ENCODE results near the gene C12orf56.
A peak's percentile ranks its signal among the peaks of the same experiment; 100 is the strongest.

Gene C12orf56, protein sequence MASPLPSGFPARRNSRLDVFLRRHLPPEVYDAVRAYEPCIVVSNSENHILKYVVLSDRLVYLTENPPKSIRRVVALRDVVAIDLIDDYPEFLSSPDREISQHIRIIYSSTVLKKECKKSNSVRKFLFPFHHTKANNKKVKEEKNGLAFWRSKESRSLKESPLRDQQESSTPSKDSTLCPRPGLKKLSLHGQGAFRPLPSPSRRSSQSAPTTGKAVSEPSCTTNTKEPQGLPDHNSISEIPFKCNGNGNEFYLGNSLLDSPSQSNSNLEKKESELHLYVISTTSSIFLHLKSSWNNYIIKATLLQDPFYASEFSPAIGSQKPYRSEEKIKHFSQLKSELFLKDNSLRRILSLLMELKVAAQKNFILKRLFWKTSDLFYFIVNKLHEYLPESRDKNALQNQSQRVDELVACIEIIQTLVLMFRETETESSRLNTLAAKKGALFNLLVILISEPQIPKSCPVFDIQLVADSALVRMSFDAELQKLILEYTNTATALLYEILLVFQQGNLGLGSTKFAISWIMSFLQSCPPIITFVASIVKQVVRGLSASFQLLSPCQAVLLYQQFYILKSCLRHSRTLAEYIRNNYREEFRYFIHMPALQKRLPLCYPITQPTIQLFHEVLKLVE

DNA sequence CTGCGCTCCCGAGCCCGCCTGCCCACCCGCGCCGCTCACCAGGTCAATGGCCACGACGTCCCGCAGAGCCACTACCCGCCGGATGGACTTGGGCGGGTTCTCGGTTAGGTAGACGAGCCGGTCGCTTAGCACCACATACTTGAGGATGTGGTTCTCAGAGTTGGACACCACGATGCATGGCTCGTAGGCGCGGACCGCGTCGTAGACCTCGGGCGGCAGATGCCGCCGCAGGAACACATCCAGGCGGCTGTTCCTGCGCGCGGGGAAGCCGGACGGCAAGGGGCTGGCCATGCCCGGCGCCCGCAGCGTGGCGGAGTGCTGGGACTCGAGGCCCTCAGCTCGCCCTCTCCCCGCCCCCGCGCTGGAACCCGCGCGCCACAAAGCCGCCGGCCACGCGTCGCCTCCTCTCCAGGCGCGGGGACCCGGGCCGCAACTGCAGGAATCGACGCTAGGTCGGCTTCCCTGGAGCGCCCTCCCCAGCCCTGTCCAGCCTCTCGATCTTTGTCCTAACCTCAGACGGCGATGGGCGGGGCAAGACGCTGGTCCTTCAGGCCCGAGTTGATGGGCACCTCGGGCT lies at the start of gene C12orf56:
Gene C12orf56, minus strand, starts transcription at position 484 of the 577 bp plus-strand sequence. Its CDS starts 193 bp downstream, at position 291.
- peak; percentile 88 for DNase-seq

DNA sequence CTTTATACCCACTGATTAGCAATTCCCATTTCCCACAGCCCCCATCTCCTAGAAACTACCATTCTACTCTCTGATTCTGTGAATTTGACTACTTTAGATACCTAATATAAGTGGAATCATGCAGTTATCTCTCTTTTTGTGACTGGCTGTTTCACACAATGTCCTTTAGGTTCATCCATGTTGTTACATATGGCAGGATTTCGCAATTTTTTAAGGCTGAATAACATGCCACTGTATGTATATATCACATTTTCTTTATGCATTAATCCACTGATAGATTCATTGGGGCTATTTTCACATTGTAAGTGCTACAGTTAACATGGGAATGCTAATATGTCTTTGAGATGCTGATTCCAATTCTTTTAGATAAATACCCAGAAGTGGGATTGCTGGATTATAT lies 49.5 kb upstream of the C12orf56 start:
- no peak for DNase-seq

DNA sequence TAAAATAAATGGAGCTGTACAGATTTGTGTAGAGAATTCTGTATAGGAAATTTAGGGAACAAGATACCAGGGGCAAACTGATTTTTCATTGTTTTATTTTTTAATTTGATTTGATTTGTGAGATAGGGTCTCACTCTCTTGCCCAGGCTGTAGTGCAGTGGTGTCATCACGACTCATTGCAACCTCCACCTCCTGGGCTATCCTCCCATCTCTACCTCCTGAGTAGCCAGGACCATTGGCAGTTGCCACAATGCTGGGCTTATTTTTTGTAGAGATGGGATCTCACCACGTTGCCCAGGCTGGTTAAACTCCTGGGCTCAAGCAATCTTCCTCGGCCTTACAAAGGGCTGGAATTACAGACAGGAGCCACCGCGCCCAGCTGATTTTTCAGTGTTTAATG lies 43.4 kb upstream of the C12orf56 start:
- DNase-seq: no peak

DNA sequence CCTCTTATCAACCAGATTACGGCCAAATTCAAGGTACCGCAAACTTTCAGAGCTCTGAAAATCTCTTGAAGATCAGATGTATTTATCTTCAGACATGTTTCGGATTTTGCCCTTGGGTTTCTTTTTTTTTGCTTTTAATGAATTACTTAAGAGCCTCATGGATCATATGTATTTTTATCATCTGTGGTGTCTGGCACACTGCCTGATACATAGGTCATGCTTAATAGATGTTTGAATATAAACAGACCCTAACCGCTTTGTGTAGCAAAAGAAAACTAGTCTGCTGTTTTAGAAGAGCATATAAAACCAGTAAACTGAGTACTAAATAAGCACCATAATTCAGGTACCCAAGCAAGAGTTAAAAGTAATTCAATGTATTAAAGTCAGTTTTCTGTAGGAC lies 41.2 kb upstream of the C12orf56 start:
- no peak for DNase-seq

DNA sequence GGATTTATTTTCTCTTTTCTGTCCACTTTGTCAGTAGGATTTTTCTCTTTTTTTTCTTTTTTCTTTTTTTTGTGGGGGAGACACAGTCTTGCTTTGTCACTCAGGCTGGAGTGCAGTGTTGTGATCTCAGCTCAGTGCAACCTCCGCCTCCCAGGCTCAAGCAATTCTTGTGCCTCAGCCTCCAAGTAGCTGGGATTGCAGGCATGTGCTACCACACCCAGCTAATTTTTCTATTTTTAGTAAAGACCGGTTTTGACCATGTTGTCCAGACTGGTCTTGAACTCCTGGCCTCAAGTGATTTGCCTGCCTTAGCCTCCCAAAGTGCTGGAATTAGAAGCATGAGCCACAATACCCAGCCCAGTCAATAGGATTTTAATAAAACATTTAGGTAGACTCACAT lies 40.3 kb upstream of the C12orf56 start:
- no peak for DNase-seq

DNA sequence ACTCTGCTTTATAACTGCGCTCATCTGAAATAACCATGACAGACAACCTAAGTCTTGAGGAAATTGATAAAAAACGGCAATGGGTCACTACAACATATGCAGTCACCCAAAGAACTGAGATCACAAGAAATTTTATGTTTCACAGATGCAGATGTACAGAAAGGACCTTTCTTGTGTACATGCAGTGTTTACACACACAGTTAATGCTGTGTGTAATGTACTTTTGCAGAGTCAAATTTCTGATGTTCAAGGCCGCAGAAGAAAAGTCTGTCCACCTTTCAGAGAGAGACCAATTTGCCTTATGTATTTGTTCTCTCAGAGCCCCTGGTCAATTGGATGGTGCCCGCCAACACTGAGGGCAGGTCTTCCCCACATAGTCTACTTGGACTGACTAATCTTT lies 38.4 kb upstream of the C12orf56 start:
- DNase-seq: no peak

DNA sequence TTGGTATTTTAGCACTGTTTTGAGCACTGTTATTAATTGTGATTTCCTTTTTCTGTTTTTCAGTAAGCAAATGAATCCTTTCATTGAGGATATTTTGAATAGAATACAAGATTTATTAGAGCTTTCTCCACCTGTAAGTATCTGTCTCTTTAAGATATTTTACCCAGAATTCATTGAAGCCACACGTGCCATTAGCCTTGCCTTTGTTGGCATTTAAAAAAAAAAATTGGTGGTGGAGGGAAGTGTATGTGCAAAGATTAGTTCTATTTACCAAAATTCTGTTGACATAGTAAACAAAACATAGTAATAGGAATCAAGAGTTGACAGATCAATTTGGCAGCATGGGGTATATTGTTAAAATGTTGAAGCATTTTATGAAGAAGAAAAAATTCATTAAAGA lies 37.4 kb upstream of the C12orf56 start:
- DNase-seq: no peak

DNA sequence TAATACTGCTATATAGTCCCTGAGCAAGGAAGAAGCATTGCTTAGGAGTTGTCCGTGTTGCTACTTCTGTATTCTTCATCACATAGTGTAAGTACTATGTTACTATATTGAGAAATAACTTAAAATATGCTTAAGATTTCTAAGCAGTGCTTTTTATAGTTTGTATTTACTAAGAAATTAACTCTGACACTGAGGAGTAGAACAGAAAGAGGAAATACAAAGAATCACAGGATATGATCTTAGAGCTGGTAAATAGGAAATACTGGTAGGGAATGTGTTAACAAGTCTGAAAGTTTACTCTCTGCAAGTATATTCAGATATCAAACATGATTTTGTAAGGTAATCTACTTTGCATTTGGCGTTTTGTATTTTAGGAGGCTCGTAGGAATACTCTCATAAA lies 29.1 kb upstream of the C12orf56 start:
- no peak for DNase-seq

DNA sequence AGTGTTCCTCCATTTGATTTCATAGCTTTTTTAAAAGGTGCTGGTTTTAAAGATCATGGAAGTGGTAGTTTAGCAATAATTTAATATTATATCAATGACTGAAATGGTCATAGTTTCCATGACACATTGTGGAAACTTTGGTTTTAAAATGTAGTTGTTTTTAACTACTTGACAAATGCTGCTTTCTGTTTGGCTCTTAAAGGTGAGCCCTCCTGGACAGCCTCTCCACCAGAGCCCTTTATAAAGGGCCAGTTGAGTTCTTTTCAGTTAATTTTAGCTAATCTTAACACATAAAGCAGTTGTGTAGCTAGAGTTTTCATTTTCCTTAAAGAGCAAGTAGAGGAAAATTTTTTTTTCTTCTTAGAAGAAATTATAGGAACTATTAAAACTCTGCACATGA lies 27.7 kb upstream of the C12orf56 start:
- no peak for DNase-seq

DNA sequence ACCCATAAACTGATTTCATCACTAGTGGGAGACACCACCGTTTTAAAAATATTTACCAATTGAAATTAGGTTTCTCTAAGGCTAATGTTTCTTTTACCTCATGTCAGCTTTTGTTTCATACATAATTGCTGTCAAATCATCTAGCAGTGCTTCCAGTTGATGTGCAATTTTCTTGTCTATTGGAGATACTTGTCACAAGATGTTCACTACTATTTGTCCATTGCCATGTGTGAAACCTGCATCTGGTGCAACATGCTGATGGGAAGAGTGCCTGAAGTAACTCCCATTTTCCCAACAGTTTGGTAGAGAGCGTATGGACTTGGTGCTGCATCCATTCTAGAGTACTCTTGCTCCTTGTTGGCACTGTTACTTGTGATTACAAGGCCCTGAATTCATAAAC lies 23.3 kb upstream of the C12orf56 start:
- no peak for DNase-seq

DNA sequence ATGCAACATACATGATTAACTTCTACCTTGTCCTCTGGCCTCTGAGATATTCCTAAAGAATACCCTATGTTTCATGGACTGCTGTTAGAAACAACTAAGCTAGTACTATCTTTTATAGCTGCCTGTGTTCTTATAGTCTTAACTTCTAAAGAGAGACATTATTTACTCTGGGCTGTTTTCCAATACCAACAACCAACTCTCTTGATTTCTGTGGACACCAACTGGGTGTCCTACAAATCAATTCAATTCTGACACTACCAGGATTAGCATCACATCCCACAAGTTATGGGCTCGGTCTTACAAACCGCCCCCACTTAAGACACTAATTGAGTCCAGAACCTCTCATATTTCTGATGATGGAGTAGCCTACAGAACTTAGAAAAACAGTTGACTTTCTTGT lies 21.9 kb upstream of the C12orf56 start:
- no peak for DNase-seq

DNA sequence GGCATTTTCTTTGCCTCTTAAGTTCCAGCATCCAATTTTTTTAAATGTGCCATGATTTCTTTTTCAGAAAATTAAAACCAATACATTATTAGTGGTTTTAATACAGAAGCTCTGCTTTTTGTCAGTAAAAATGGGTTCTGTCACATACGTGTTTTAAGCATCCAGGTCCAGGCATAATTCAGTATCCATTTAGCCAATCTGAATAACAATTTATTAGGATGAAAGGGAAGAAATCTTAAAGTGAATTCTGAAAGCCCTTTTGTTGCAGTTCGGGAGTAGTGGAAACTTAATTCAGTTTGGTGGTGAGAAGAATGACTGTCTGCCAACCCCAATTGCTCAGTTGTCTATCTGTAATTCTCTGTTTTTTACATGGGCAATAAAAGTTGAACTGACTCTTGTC lies 20.9 kb upstream of the C12orf56 start:
- no peak for DNase-seq

DNA sequence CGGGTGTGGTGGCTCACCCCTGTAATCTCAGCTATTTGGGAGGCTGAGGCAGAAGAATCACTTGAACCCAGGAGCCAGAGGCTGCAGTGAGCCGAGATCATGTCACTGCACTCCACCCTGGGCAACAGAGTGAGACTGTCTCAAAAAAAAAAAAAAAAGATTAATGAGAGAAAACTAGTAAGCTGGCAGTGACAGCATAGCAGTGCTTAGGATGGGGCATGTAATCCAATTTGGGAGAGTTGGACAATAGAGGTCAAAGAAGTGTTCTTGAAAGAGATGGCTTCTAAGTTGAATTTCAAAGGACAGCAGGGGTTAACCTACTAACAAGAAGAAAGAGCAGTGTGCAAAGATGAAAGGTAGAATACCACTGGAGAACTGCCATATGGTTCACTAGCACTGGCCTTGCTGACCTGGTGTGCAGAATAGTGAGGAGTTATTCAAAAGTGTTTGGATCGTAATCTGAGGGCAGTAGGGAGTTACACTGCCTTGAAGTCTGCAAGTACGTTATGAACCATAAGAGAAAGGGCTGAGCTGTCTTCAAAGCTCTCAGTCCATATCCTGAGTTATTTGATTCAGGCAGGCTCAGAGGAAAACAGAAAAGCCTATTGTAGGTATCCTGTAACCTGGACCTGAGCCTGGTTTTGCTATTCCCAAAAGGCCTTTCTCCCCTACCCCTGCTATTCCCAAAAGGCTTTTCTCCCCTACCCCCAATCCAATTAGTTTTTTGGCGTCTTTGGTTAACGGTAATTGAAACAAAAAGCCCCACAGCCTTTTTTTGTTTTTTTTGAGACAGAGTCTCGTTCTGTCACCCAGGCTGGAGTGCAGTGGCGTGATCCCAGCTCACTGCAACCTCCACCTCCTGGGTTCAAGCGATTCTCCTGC lies 17.0 kb upstream of the C12orf56 start:
- DNase-seq: no peak

DNA sequence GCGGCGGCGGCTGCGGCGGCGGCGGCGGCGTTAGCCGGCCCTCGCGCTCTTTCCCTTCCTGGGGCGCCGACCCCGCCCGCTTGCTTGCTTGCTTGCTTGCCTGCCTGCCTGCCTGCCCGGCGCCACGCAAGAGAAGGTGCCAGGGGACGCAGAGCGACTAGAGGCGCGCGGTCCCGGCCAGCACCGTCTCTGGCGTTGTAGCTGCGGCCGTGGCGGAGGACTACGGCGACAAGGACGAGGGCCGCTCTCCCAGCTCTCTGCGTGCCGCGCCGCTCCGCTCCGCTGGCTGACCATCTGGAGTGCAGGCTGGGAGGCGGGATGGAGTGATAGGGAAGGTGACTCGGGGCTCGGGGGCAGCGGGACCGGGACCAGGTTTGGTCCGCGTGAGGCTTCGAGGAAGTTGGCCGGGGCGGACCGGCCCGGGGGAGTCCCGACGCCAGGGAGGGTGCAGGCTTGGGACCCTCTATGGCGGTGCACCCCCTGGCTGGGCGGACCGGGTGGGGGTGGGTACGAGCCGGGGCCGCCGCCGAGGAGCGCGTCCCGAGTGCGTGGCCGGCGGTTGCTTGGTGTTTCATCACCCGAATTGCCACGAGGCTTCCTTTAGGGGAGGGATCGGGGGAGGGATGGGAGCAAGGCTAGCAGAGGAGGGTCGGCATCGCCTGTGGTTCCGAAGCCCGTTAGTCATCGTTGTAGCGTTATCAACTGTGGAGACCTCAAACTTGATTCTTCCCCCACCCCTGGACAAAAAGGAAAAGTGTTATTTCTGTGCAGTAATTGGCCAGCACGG lies 14.1 kb upstream of the C12orf56 start:
- peak; percentile 96 for DNase-seq

DNA sequence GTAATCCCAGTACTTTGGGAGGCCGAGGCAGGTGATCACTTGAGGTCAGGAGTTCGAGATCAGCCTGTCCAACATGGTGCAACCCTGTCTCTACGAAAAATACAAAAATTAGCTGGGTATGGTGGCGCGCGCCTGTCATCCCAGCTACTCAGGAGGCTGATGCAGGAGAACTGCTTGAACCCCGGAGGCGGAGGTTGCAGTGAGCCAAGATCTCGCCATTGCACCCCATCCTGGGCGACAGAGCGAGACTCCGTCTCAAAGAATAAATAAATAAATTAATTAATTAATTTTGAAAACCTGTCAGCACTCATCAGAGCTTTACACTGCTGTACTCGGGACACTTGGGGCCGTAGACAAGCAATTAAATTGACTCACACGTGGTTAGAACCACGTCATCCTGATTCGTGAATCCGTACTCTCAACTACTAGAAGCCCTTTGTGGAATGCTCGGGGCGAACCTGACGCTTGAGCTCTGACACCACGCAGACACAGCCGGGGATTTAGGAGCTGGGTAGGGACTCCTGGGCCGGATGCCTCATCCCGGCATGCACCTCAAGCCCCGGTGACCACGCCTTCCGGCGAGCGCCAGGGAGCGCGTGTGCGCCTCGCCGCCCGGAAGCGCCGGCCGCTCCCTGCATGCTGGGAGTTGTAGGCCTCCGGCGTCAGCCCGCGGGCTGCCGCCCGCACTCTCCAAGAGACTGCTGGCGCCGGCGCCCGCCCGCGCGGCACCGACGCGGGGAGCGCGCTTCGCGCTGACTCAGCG lies 13.3 kb upstream of the C12orf56 start, which contains the start of gene XPOT:
Gene XPOT, plus strand, starts transcription at position 686 of the 763 bp plus-strand sequence. CDS start 5,644 bp downstream, outside the sequence.
- no peak for DNase-seq

DNA sequence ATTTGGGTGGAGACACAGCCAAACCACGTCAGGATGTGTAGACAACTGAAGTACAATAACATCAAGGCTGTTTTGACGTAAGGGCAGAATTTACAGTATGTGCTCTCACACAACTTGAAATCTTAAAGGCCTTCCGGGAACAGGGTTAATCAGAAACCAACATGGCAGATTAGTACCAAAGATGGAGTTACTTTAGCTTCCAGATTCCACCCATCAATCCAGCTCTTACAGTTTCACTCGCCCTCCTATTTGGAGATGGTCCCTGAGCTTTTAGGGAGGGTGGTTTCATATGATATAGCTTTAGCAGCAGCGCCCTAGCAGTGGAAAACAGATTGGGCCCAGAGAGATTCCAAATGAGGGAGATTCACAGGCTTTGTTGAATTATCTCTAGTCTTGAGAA lies 11.6 kb upstream of the C12orf56 start:
- no peak for DNase-seq

DNA sequence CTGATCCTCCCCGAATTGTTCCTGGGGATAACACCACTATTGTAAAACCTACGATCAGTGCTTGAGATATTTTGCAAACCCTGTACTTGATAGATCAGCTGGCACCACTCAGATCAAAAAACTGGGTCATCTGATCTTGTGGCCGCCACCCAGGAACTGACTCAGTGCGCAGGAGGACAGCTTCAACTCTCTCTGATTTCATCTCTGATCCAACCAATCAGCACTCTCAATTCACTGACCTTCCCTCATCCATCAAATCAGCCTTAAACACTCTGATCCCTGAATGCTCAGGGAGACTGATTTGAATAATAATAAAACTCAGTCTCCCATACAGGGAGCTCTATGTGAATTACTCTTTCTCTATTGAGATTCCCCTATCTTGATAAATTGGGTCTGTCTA lies 9.5 kb upstream of the C12orf56 start:
- no peak for DNase-seq

DNA sequence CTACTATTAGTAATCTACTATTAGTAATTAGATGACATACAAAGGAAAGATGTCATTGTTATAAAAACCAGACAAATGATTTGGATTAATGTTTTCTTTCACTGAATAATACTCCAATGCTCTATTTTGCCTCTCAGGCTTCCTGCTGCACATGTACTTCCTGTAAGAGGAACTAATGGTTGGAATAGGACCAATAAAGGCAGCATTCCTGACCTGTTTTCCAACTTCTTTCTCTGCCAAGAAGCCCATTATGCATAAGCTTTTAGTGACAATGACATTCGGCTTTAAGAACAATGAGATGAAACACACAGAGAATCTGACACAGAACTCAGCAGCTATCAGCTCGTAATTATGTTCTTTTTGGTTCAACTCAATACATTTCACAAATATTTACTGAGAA lies 5.2 kb upstream of the C12orf56 start:
- DNase-seq: no peak

DNA sequence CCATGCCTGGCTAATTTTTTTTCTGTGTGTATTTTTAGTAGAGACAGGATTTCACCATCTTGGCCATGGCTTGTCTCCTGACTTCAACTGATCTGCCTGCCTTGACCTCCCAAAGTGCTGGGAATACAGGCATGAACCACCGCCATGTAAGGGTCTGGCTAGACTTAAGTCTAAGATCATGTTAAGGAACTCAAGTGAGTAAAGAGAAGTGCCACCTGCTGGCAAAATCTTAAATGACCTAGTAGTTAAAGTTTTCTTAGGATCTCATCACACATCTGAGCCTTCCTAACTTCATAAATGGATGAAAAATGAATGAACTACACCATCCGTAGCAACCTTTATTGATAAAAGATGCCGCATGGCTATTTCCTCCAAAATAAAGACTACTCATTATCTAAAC lies 1.7 kb upstream of the C12orf56 start:
- no peak for DNase-seq

DNA sequence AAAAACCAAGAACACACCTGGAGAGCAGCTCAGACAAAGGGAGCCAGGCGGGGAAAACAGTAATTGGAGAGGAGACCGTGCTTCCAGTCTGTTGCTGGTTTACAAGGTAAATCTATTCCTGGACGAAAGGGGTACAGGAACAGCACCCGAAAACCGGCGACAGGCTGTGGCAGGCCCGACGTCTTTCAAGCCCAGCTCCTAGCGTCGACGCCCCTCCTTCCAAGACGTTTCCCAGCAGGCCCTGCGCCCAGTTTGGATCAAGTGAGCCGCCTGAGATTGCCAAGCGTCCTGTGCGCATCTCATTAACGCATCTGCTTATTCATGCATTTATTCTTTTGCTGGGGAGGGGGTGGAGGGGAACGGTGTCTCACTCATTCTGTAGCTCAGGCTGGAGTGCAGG lies 1.4 kb downstream of the C12orf56 start:
- DNase-seq: peak; percentile 32

DNA sequence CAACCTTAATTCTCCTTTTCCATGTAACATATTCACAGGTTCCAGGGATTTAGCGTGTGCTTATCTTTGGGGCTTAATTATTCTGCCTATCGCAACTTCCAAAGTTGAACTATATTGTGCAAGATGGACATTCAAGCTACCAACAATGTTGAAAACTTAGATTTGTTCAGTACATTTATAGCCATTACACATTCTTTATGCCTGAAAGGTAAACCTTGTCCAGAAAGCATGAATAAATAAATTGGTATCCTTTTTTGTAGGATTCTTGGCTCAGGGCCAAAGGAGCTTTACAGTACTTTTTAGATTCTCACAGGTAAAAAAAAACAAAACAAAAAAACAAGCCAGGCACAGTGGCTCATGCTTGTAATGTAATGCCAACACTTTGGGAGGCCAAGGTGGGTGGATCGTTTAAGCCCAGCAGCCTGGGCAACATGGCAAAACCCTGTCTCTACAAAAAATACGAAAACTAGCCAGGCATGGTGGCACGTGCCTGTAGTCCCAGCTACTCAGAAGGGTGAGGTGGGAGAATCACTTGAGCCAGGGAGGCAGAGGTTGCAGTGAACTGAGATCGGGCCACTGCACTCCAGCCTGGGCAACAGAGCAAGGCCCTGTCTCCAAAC lies 3.3 kb downstream of the C12orf56 start:
- no peak for DNase-seq

All from retina (tissue), 1 donor.